ENCODE data around the gene CLUH. TPM values are rescaled to one million over a fixed set of nuclear protein-coding genes. Genes with fewer than 3 reads are reported as not detected.
A peak's percentile ranks its signal among the peaks of the same experiment; 100 is the strongest.

The CLUH gene
- total RNA-seq, 6 experiments from 2014 or later: 42.7 to 62.9 (median 48.6) TPM

- Mint-ChIP-seq H3K27ac (peak overlapping the region; percentile 69), H3K4me3 (peak overlapping the region; percentile 91), H3K27me3 (ENCODE audit: insufficient read depth) (peaks cover 3% of the 10 kb centered on the region)
Measured at GRCh38 chr17:2710071-2710802, 1.3 kb downstream of the CLUH start.

GRCh38 chr17:2709183-2709661 lies 2.3 kb downstream of the CLUH start:
- no peak for DNase-seq
- no peaks in the 10 kb centered on the region for H3K36me3 Mint-ChIP-seq (ENCODE audit: low read depth)
- H3K4me3 Mint-ChIP-seq: peak overlapping the region; percentile 91
- H3K27ac Mint-ChIP-seq: peak overlapping the region; percentile 46; the same call in 1 of the 2 replicates
- peaks cover 37% of the 10 kb centered on the region for H3K4me1 Mint-ChIP-seq (ENCODE audit: low read depth)
- peaks cover 1% of the 10 kb centered on the region for H3K27me3 Mint-ChIP-seq (ENCODE audit: insufficient read depth)
- no peak for TF ChIP-seq CTCF (IDR thresholded peaks at IDR 0.05)
- no peaks in the 10 kb centered on the region for H3K9me3 Mint-ChIP-seq

More at GRCh38 chr17:2710071-2710802, 1.3 kb downstream of the CLUH start:
- H3K9me3 Mint-ChIP-seq: no peaks in the 10 kb centered on the region
- TF ChIP-seq CTCF (IDR thresholded peaks at IDR 0.05): no peak
- peaks cover 34% of the 10 kb centered on the region for H3K4me1 Mint-ChIP-seq (ENCODE audit: low read depth)
- H3K36me3 Mint-ChIP-seq (ENCODE audit: low read depth): no peaks in the 10 kb centered on the region
- no peak for DNase-seq

GRCh38 chr17:2708585-2709182 lies 2.9 kb downstream of the CLUH start:
- H3K4me3 Mint-ChIP-seq: 0 out of 2 replicates have a peak overlapping the region, but pooled peaks have one; percentile 91

GRCh38 chr17:2707721-2708584 lies 3.6 kb downstream of the CLUH start:
- Mint-ChIP-seq H3K4me3 (no peak overlapping the region), H3K4me1 (ENCODE audit: low read depth) (peaks cover 37% of the 10 kb centered on the region)

More at GRCh38 chr17:2708585-2709182, 2.9 kb downstream of the CLUH start:
- H3K9me3 Mint-ChIP-seq: no peaks in the 10 kb centered on the region
- no peak for DNase-seq
- no peaks in the 10 kb centered on the region for H3K36me3 Mint-ChIP-seq (ENCODE audit: low read depth)
- no peak for TF ChIP-seq CTCF (IDR thresholded peaks at IDR 0.05)
- H3K27me3 Mint-ChIP-seq (ENCODE audit: insufficient read depth): peaks cover 1% of the 10 kb centered on the region
- no peak overlapping the region for H3K27ac Mint-ChIP-seq
- H3K4me1 Mint-ChIP-seq (ENCODE audit: low read depth): peaks cover 37% of the 10 kb centered on the region

More at GRCh38 chr17:2707721-2708584, 3.6 kb downstream of the CLUH start:
- no peak for DNase-seq
- TF ChIP-seq CTCF (IDR thresholded peaks at IDR 0.05): peak; percentile 72
- Mint-ChIP-seq H3K9me3 (no peaks in the 10 kb centered on the region), H3K36me3 (ENCODE audit: low read depth) (no peaks in the 10 kb centered on the region), H3K27ac (no peak overlapping the region), H3K27me3 (ENCODE audit: insufficient read depth) (peaks cover 1% of the 10 kb centered on the region; the same call in 1 of the 2 replicates)
